Epithelial cell of esophagus (primary cell): ENCODE data around the gene GPC6.
"Not testable (repeated sequence)": the region's sequence is repeated elsewhere in the genome, so short reads cannot be mapped to it uniquely, and the experiment has no call there.

Experiments used
- DNase-seq: peaks from one replicate; pipeline ENCODE4 v3.0.0; 2010; ENCODE audit warnings: low read depth
- H3K4me3 ChIP-seq: 2 replicates; pipeline ENCODE4 v1.5.1; 2011; ENCODE audit warnings: mild to moderate bottlenecking, low read length, control low read depth
- CTCF ChIP-seq: IDR thresholded peaks from 2 replicates; pipeline ENCODE4 v1.5.1; 2011; ENCODE audit warnings: low read depth, mild to moderate bottlenecking, low read length, control low read depth, inconsistent platforms; ENCODE audit not compliant: insufficient read depth; ENCODE audit errors: missing control alignments

Gene GPC6

GRCh38 chr13:93473441-93474270 is 247.0 kb downstream of the GPC6 start:
- no peak for DNase-seq
- no peak overlapping the region for H3K4me3 ChIP-seq
- no peak for TF ChIP-seq CTCF

GRCh38 chr13:93476175-93476574 is 249.6 kb downstream of the GPC6 start:
- peak; percentile 81 for DNase-seq

GRCh38 chr13:93477238-93477637 is 250.6 kb downstream of the GPC6 start:
- H3K4me3 ChIP-seq, result no peak overlapping the region
- TF ChIP-seq CTCF, result no peak
- no peak for DNase-seq

More at GRCh38 chr13:93476175-93476574, 249.6 kb downstream of the GPC6 start:
- no peak overlapping the region for H3K4me3 ChIP-seq
- TF ChIP-seq CTCF, result no peak

GRCh38 chr13:93480553-93481106 is 254.0 kb downstream of the GPC6 start:
- H3K4me3 ChIP-seq, result no peak overlapping the region
- no peak for TF ChIP-seq CTCF
- DNase-seq, result peak; percentile 9

GRCh38 chr13:93496117-93496516 is 269.5 kb downstream of the GPC6 start:
- DNase-seq, H3K4me3 ChIP-seq: not testable (repeated sequence)

- peak; percentile 24 for DNase-seq
- TF ChIP-seq CTCF, result no peak
- no peak overlapping the region for H3K4me3 ChIP-seq
Measured at GRCh38 chr13:93496985-93497673, 270.5 kb downstream of the GPC6 start.

- TF ChIP-seq CTCF, result no peak
- no peak overlapping the region for H3K4me3 ChIP-seq
- no peak for DNase-seq
Measured at GRCh38 chr13:93499991-93500390, 273.4 kb downstream of the GPC6 start.
